GM23338 (cell line): ENCODE results near the gene SLC5A6.

Experiments used
- EZH2 ChIP-seq: fragments of 200-600 bp; sonication (generic); IDR thresholded peaks from one replicate; pipeline ENCODE4 v1.8.0; 2017; ENCODE audit warnings: antibody characterized with exemption, mild to moderate bottlenecking, low read depth; ENCODE audit not compliant: unreplicated experiment
- EZH2phosphoT487 ChIP-seq: fragments of 200-600 bp; sonication (generic); IDR thresholded peaks from one replicate; pipeline ENCODE4 v1.8.1; 2018; ENCODE audit warnings: antibody characterized with exemption; ENCODE audit not compliant: unreplicated experiment
- POLR2AphosphoS5 ChIP-seq: IDR thresholded peaks from 2 replicates; pipeline ENCODE4 v1.6.1; 2016; ENCODE audit warnings: antibody characterized with exemption, low read depth
- TF ChIP-seq, protein P1 (sequence below), 2 experiments: fragments of 200-600 bp in 1 of 2; sonication (generic) in 1 of 2; conservative IDR thresholded peaks; 2 replicates each; pipeline versions ENCODE4 v1.5.1 to v1.6.1; 2016 to 2017; ENCODE audit warnings: antibody characterized with exemption in 2 of 2, low read depth in 2 of 2, mild to moderate bottlenecking in 2 of 2, moderate library complexity in 1 of 2

DNA sequence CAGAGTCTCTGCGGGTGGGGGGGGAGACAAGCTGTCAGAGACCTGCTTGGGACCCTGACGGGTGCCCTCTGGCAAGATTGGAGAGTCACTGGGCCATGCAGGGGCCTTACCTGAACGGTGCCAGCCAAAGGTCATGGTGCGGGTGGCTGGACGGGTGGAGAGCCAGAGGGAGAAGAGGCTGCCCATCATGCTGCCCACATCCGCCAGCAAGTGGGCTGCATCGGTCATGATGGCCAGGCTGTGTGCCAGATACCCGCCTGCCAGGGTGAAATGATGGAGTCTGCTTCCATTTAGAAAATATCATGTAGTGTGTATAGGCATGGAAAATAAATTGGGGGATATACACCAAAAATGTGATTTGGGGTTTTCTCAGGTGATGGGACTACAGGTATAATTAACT lies 46.0 kb upstream of the SLC5A6 start:
- TF ChIP-seq EZH2phosphoT487 (no peak), POLR2AphosphoS5 (no peak), EZH2 (no peak)
- TF ChIP-seq, protein P1, sequence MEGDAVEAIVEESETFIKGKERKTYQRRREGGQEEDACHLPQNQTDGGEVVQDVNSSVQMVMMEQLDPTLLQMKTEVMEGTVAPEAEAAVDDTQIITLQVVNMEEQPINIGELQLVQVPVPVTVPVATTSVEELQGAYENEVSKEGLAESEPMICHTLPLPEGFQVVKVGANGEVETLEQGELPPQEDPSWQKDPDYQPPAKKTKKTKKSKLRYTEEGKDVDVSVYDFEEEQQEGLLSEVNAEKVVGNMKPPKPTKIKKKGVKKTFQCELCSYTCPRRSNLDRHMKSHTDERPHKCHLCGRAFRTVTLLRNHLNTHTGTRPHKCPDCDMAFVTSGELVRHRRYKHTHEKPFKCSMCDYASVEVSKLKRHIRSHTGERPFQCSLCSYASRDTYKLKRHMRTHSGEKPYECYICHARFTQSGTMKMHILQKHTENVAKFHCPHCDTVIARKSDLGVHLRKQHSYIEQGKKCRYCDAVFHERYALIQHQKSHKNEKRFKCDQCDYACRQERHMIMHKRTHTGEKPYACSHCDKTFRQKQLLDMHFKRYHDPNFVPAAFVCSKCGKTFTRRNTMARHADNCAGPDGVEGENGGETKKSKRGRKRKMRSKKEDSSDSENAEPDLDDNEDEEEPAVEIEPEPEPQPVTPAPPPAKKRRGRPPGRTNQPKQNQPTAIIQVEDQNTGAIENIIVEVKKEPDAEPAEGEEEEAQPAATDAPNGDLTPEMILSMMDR (conservative IDR thresholded peaks at IDR 0.05; ENCODE audit: low read depth in 2 of 2), result no peak
